Parathyroid adenoma (tissue), 2 donors: ENCODE results near the gene CACNA1B.
"Not testable (repeated sequence)": the region's sequence is repeated elsewhere in the genome, so short reads cannot be mapped to it uniquely, and the experiment has no call there.

Experiments
- H2AFZ ChIP-seq: fragments of 300-600 bp; sonication (generic); one replicate; pipeline ENCODE4 v1.7.0; 2017; ENCODE audit warnings: antibody characterized with exemption, mild to moderate bottlenecking
- H3K27ac ChIP-seq: fragments of 300-600 bp; sonication (generic); one replicate; pipeline ENCODE4 v1.7.0; 2017
- H3K27me3 ChIP-seq: fragments of 300-600 bp; sonication (generic); one replicate; pipeline ENCODE4 v1.7.0; 2017; ENCODE audit warnings: low read length; ENCODE audit not compliant: control insufficient read depth, insufficient read depth
- H3K36me3 ChIP-seq: fragments of 300-600 bp; sonication (generic); one replicate; pipeline ENCODE4 v1.7.0; 2017; ENCODE audit warnings: low read length; ENCODE audit not compliant: control insufficient read depth, insufficient read depth
- H3K4me1 ChIP-seq: fragments of 300-600 bp; sonication (generic); one replicate; pipeline ENCODE4 v1.7.0; 2017; ENCODE audit warnings: control low read depth
- H3K4me2 ChIP-seq: fragments of 300-600 bp; sonication (generic); one replicate; pipeline ENCODE4 v1.7.0; 2017; ENCODE audit warnings: low read length
- H3K4me3 ChIP-seq: fragments of 300-600 bp; sonication (generic); one replicate; pipeline ENCODE4 v1.7.0; 2017; ENCODE audit warnings: low read depth, low read length
- H3K79me2 ChIP-seq: fragments of 300-600 bp; sonication (generic); one replicate; pipeline ENCODE4 v1.7.0; 2017; ENCODE audit warnings: control low read depth
- H3K9ac ChIP-seq: fragments of 300-600 bp; sonication (generic); one replicate; pipeline ENCODE4 v1.7.0; 2017; ENCODE audit warnings: mild to moderate bottlenecking
- H3K9me3 ChIP-seq: fragments of 300-600 bp; sonication (generic); one replicate; pipeline ENCODE4 v1.7.0; 2017; ENCODE audit warnings: low read length; ENCODE audit not compliant: control insufficient read depth
- TF ChIP-seq, protein P1 (sequence below): fragments of 300-600 bp; sonication (generic); IDR thresholded peaks from one replicate; pipeline ENCODE4 v1.7.0; 2017; ENCODE audit warnings: antibody characterized with exemption, mild to moderate bottlenecking
- donor health status: primary hyperparathyroidism.

The CACNA1B gene

DNA sequence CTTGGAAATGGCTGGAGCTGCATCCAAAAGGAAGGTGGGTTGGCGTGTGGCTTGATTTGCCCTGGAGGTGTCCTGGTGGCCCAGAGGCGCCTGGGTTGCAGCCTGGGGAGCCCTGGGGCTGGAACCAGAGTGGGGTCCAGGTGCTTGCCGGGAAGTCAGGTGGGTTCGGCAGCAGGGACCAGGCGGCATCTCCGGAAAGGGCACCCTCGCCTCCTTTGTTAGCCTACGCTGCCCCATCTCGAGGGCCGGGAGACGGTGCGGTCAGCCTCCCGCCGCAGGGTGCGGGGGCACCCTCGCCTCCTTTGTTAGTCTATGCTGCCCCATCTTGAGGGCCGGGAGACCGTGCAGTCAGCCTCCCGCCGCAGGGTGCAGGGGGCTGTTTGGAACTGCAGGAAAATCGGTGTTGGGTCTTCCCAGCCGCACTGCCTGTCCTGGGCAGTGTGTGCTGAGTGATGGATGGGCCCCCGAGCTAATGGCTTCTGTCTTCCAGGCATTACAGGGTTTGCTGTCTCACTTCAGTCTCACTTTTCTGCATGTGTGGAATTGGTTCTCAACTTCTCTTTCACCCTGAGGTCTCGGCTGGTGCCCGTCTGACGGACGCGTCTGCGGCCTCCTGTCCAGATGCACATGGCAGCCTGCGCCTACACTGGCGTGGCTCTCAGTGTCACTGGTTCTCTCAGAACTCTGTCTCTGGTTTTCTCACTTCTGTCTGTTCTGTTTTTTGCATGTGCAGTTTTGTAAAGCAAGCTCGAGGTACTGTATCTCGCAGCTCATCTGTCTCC is 139.0 kb downstream of the CACNA1B start:
- TF ChIP-seq, protein P1, sequence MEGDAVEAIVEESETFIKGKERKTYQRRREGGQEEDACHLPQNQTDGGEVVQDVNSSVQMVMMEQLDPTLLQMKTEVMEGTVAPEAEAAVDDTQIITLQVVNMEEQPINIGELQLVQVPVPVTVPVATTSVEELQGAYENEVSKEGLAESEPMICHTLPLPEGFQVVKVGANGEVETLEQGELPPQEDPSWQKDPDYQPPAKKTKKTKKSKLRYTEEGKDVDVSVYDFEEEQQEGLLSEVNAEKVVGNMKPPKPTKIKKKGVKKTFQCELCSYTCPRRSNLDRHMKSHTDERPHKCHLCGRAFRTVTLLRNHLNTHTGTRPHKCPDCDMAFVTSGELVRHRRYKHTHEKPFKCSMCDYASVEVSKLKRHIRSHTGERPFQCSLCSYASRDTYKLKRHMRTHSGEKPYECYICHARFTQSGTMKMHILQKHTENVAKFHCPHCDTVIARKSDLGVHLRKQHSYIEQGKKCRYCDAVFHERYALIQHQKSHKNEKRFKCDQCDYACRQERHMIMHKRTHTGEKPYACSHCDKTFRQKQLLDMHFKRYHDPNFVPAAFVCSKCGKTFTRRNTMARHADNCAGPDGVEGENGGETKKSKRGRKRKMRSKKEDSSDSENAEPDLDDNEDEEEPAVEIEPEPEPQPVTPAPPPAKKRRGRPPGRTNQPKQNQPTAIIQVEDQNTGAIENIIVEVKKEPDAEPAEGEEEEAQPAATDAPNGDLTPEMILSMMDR: no peak
- no peak overlapping the region for H3K4me2 ChIP-seq
- no peaks in the 10 kb centered on the region for H3K4me1 ChIP-seq
- H3K9ac ChIP-seq: no peak overlapping the region
- H3K27ac ChIP-seq: no peak overlapping the region
- no peaks in the 10 kb centered on the region for H3K9me3 ChIP-seq
- H3K4me3 ChIP-seq: no peak overlapping the region
- H3K27me3 ChIP-seq: no peaks in the 10 kb centered on the region
- H2AFZ ChIP-seq: no peak overlapping the region
- H3K79me2 ChIP-seq: no peaks in the 10 kb centered on the region
- H3K36me3 ChIP-seq: no peaks in the 10 kb centered on the region

DNA sequence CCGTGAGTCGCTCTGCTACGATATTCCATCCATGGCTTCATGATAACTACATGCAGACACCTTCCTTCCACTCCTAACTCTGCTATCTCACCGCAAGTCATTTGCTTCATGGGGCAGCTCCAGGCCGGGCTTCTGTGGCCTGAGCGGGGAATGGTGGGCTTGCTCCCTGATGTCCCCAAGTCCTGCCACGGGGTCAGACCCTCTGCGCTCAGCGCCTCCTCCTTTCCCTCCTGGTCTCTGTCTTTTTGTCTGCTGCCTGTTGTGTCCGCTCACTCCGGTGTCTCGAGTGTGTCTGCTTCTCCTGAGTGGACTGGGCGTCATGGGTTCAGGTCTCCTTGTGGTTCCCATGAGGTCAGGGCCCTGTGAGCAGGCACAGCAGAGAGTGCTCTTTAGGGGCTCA is 139.6 kb downstream of the CACNA1B start:
- Histone ChIP-seq H3K4me2 (no peak overlapping the region), H3K27me3 (no peaks in the 10 kb centered on the region), H3K36me3 (no peaks in the 10 kb centered on the region), H3K9ac (no peak overlapping the region), H3K27ac (no peak overlapping the region), H3K9me3 (no peaks in the 10 kb centered on the region), H3K4me1 (no peaks in the 10 kb centered on the region), H3K79me2 (no peaks in the 10 kb centered on the region), H3K4me3 (no peak overlapping the region), H2AFZ (no peak overlapping the region)
- TF ChIP-seq, protein P1: no peak

DNA sequence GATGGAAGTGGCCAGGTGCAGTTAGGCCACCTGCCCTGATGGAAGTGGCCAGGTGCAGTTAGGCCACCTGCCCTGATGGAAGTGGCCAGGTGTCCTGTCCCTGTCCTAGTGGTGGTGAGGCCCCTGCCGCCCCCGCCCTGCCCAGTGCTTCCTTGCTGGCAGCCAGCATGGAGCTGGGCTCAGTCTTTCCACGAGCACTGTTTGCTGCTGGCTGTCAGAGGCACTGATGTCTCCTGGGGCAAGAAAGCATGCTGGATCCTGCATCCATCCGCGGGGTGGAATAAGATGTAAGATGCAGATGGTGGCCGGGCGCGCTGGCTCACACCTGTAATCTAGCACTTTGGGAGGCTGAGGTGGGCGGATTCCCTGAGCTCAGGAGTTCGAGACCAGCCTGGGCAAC is 141.9 kb downstream of the CACNA1B start:
- not testable (repeated sequence) for H3K9me3 ChIP-seq, H3K27me3 ChIP-seq, H3K36me3 ChIP-seq, H3K9ac ChIP-seq, H2AFZ ChIP-seq, H3K79me2 ChIP-seq, H3K4me1 ChIP-seq, H3K4me3 ChIP-seq, H3K4me2 ChIP-seq, H3K27ac ChIP-seq

DNA sequence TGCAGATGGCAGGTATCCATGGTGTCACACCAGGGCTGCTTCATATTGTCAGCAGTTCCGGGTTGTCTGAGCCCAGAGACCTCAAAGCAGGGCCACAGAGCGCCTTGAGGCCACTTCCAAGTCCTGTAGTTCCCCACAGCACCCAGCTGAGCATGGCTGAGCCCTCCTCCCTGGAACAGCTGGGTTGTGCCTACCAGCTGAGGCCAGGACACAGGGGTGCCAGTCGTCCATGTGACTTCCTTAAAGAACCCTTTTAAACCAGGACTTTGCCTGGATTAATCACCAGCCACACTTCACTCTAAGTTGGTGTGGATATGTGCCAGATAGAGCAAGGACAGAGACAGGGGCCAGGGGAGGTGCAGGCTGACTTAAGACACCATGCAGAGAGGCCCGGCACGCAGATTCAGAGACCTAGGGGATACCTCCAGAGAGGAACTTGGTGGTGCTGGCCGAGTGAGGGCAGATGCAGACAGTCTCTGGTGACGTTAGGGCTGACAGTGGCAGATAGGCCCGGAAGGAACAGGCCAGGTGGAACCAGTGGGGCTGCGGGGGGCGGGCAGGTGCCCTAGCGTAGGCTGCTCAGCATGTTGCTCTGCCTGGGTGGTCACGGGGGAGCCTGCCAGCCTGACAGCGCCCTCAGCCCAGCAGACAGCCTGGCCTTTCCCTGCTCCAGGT is 142.7 kb downstream of the CACNA1B start:
- Histone ChIP-seq H3K27ac (no peak overlapping the region), H3K4me2 (no peak overlapping the region), H3K4me1 (no peaks in the 10 kb centered on the region), H3K79me2 (no peaks in the 10 kb centered on the region), H3K9ac (no peak overlapping the region), H3K9me3 (no peaks in the 10 kb centered on the region), H3K36me3 (no peaks in the 10 kb centered on the region), H2AFZ (no peak overlapping the region), H3K4me3 (no peak overlapping the region), H3K27me3 (no peaks in the 10 kb centered on the region)
- TF ChIP-seq, protein P1: no peak

DNA sequence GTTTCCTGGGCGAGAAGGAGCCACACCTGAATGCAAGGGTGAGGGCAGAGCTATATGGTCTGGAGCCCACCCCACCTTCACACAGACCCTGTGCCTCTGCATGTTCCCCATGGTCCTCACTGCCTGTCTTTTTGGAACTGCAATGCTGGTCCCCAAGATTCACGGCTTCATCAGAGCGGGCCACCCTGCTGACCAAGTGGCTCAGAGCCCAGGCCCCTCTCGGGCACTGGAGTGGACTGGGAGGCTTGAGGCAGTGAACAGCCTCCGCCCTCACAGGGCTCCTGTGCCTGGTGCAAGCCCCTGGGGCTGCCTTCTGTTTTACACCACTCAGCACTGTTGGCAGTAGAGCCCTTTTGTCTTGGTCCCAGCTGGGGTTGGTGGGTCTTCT is 143.2 kb downstream of the CACNA1B start:
- H3K27me3 ChIP-seq: no peaks in the 10 kb centered on the region

More for the DNA sequence above, 143.2 kb downstream of the CACNA1B start:
- Histone ChIP-seq H3K79me2 (no peaks in the 10 kb centered on the region), H2AFZ (no peak overlapping the region), H3K4me1 (no peaks in the 10 kb centered on the region), H3K27ac (no peak overlapping the region), H3K36me3 (no peaks in the 10 kb centered on the region), H3K4me2 (no peak overlapping the region), H3K4me3 (no peak overlapping the region), H3K9me3 (no peaks in the 10 kb centered on the region), H3K9ac (no peak overlapping the region)
- TF ChIP-seq, protein P1: no peak
